PFSK-1 (cell line): Measurements from ENCODE around the gene FGF14.

Experiments used
- FOXP2 ChIP-seq: optimal IDR thresholded peaks from 2 replicates; pipeline ENCODE3; 2011; ENCODE audit warnings: borderline replicate concordance, control low read depth, inconsistent platforms; ENCODE audit not compliant: insufficient read depth; ENCODE audit errors: extremely low read length, extremely low read depth
- POLR2AphosphoS5 ChIP-seq: IDR thresholded peaks from 2 replicates; pipeline ENCODE4 v1.6.1; 2012; ENCODE audit warnings: low read depth, mild to moderate bottlenecking, control low read depth, low read length, moderate library complexity
- SIN3A ChIP-seq: IDR thresholded peaks from 2 replicates; pipeline ENCODE4 v1.6.1; 2012; ENCODE audit warnings: mild to moderate bottlenecking, low read length, moderate library complexity, borderline replicate concordance; ENCODE audit not compliant: insufficient read depth
- TAF1 ChIP-seq: IDR thresholded peaks from 2 replicates; pipeline ENCODE4 v1.6.1; 2012; ENCODE audit warnings: low read length, control low read depth, borderline replicate concordance; ENCODE audit not compliant: insufficient read depth
- TF ChIP-seq, protein P1 (sequence below), 2 experiments: IDR thresholded peaks; 2 replicates each; pipeline versions ENCODE4 v1.6.1 to v1.8.0; 2011 to 2012; ENCODE audit warnings: low read depth in 2 of 2, low read length in 2 of 2, control low read depth in 1 of 2, inconsistent platforms in 1 of 2, mild to moderate bottlenecking in 1 of 2, moderate library complexity in 1 of 2; ENCODE audit not compliant: insufficient read depth in 1 of 2

FGF14 gene

DNA sequence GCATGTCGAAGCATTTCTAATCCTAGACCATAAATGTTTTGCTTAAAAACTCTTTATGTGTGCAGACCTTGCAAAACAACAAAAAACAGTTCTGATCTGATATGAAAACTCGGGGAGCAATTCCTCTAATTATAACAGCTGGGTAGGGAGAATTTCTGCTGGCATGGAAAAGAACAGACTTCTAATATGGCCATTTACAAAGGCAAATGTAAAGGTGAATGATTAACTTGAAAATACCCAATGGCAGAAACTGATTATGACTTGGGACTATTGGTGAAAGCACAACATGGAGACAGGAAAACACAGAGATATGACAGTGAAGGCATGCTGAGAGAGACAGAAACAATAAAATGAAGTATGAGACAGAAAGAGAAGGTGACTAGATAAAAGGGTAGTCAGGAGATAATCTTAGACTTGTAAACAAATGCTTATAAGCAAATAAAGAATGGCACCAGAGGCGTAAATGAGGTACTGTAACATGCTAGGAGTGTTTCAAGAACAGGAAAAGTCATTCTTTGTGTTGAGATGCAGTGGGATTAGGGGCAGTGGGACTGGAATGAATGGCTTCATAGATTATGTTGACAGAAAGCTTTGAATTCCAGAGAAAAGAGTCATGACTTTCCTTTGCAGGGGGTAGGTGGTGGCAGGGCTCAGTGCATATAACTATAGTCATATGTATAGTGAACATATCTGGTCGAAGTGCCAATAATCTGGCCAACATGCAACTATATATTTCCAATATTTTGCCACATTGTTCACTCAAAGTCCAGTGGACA lies 556.4 kb downstream of the FGF14 start:
- no peak for TF ChIP-seq SIN3A
- TF ChIP-seq TAF1 = no peak
- TF ChIP-seq, protein P1, sequence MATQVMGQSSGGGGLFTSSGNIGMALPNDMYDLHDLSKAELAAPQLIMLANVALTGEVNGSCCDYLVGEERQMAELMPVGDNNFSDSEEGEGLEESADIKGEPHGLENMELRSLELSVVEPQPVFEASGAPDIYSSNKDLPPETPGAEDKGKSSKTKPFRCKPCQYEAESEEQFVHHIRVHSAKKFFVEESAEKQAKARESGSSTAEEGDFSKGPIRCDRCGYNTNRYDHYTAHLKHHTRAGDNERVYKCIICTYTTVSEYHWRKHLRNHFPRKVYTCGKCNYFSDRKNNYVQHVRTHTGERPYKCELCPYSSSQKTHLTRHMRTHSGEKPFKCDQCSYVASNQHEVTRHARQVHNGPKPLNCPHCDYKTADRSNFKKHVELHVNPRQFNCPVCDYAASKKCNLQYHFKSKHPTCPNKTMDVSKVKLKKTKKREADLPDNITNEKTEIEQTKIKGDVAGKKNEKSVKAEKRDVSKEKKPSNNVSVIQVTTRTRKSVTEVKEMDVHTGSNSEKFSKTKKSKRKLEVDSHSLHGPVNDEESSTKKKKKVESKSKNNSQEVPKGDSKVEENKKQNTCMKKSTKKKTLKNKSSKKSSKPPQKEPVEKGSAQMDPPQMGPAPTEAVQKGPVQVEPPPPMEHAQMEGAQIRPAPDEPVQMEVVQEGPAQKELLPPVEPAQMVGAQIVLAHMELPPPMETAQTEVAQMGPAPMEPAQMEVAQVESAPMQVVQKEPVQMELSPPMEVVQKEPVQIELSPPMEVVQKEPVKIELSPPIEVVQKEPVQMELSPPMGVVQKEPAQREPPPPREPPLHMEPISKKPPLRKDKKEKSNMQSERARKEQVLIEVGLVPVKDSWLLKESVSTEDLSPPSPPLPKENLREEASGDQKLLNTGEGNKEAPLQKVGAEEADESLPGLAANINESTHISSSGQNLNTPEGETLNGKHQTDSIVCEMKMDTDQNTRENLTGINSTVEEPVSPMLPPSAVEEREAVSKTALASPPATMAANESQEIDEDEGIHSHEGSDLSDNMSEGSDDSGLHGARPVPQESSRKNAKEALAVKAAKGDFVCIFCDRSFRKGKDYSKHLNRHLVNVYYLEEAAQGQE (IDR thresholded peaks at IDR 0.05; ENCODE audit: insufficient read depth in 1 of 2, low read depth in 2 of 2, low read length in 2 of 2) = no peak
- TF ChIP-seq FOXP2 = no peak
- no peak for TF ChIP-seq POLR2AphosphoS5

DNA sequence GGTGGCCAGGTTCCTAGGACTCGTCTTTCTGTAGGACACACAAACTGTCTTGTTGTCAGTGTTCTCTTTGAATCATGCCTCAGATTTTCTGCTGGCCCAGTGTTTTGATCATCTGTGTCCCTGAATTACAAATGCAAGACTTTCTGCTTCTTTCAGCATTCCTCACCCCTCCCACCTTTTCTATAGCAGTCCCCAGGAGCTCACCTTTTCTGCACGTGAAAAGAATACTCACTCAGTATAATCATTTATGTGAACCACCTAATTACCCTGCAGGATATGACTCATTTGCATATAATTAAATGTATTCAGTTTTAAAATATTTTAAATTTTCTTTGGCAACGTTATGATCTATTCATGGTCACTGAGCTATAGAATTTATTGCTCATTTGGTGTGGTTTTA lies 560.1 kb downstream of the FGF14 start:
- TF ChIP-seq TAF1 (no peak), POLR2AphosphoS5 (no peak), SIN3A (no peak), FOXP2 (no peak)
- TF ChIP-seq, protein P1 (IDR thresholded peaks at IDR 0.05; ENCODE audit: insufficient read depth in 1 of 2, low read depth in 2 of 2, low read length in 2 of 2) = no peak

DNA sequence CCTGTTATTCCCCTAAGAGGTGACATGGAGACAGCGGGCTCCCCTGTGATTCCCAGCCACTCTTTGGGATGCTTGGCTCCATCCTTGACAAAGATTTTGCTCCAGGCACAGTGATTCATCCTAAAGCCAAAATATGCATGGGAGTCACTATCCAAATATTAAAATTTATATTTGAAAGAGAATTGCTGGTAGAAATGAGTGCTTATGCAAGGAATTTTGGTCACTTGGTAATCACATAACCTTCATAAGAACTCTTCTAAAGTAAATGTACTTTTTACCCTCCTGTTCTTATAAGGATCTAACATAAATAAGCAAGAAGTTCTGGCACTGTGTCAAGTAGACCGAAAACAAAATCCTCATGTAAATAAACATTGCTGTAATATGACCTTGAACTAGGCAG lies 563.5 kb downstream of the FGF14 start:
- TF ChIP-seq TAF1 = no peak
- TF ChIP-seq, protein P1 (IDR thresholded peaks at IDR 0.05; ENCODE audit: insufficient read depth in 1 of 2, low read depth in 2 of 2, low read length in 2 of 2) = no peak
- TF ChIP-seq SIN3A = no peak

DNA sequence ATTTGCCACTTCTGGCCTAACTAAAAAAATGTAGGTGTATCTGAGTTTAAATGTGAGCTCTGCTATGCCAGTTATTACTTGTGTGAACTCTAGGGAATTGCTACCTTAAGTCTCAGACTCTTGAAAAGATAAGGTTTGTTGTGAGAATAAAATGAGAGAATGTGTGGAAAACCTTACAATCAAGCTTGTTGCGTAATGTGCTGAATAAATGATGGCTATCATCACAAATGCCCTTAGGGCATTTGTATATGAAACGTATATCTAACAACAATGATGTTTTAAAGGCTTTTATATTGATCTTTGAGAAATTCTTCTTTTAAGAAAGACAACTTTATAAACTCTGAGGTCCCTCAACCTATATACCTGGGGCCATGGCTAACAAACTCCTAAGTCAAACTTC lies 564.6 kb downstream of the FGF14 start:
- TF ChIP-seq SIN3A (no peak), FOXP2 (no peak), TAF1 (no peak), POLR2AphosphoS5 (no peak)
- TF ChIP-seq, protein P1 (IDR thresholded peaks at IDR 0.05; ENCODE audit: insufficient read depth in 1 of 2, low read depth in 2 of 2, low read length in 2 of 2) = no peak
